ENCODE measurements around the gene HIVEP3.
"Not testable (repeated sequence)": the region's sequence is repeated elsewhere in the genome, so short reads cannot be mapped to it uniquely, and the experiment has no call there.

The HIVEP3 gene

GRCh38 chr1:41950820-41951219 lies 32.1 kb upstream of the HIVEP3 start:
- Histone ChIP-seq H3K27me3 (ENCODE audit: control insufficient read depth, insufficient read depth, low read length) (no peaks in the 10 kb centered on the region), H3K4me2 (ENCODE audit: low read length) (no peak overlapping the region), H3K4me3 (ENCODE audit: low read depth, low read length) (no peak overlapping the region), H3K79me2 (no peaks in the 10 kb centered on the region), H3K27ac (no peak overlapping the region), H2AFZ (no peak overlapping the region), H3K9me3 (ENCODE audit: control insufficient read depth, low read length) (no peaks in the 10 kb centered on the region), H3K36me3 (ENCODE audit: control insufficient read depth, insufficient read depth, low read length) (no peaks in the 10 kb centered on the region), H3K4me1 (no peaks in the 10 kb centered on the region), H3K9ac (no peak overlapping the region)
- no peak for TF ChIP-seq CTCF (IDR thresholded peaks at IDR 0.05)

- H3K27ac ChIP-seq = not testable (repeated sequence)
These were observed 27.2 kb upstream of the HIVEP3 start for GRCh38 chr1:41945946-41946345.

GRCh38 chr1:41943717-41944116 lies 25.0 kb upstream of the HIVEP3 start:
- Histone ChIP-seq H3K36me3 (ENCODE audit: control insufficient read depth, insufficient read depth, low read length) (peaks cover 2% of the 10 kb centered on the region), H3K27ac (no peak overlapping the region), H2AFZ (no peak overlapping the region), H3K4me1 (no peaks in the 10 kb centered on the region), H3K27me3 (ENCODE audit: control insufficient read depth, insufficient read depth, low read length) (no peaks in the 10 kb centered on the region), H3K79me2 (no peaks in the 10 kb centered on the region), H3K4me2 (ENCODE audit: low read length) (no peak overlapping the region), H3K9me3 (ENCODE audit: control insufficient read depth, low read length) (no peaks in the 10 kb centered on the region), H3K4me3 (ENCODE audit: low read depth, low read length) (no peak overlapping the region), H3K9ac (no peak overlapping the region)
- TF ChIP-seq CTCF (IDR thresholded peaks at IDR 0.05) = no peak

More at GRCh38 chr1:41945946-41946345, 27.2 kb upstream of the HIVEP3 start:
- H3K79me2 ChIP-seq; H3K4me2 ChIP-seq (ENCODE audit: low read length); H3K27me3 ChIP-seq (ENCODE audit: control insufficient read depth, insufficient read depth, low read length); H3K36me3 ChIP-seq (ENCODE audit: control insufficient read depth, insufficient read depth, low read length); H3K4me3 ChIP-seq (ENCODE audit: low read depth, low read length); H3K4me1 ChIP-seq; H3K9me3 ChIP-seq (ENCODE audit: control insufficient read depth, low read length); H2AFZ ChIP-seq; H3K9ac ChIP-seq: not testable (repeated sequence)

GRCh38 chr1:41942278-41942677 lies 23.6 kb upstream of the HIVEP3 start:
- no peak for TF ChIP-seq CTCF (IDR thresholded peaks at IDR 0.05)
- no peaks in the 10 kb centered on the region for H3K27me3 ChIP-seq (ENCODE audit: control insufficient read depth, insufficient read depth, low read length)
- H3K9ac ChIP-seq = no peak overlapping the region
- no peaks in the 10 kb centered on the region for H3K4me1 ChIP-seq
- peaks cover 2% of the 10 kb centered on the region for H3K36me3 ChIP-seq (ENCODE audit: control insufficient read depth, insufficient read depth, low read length)
- no peak overlapping the region for H3K27ac ChIP-seq
- no peaks in the 10 kb centered on the region for H3K79me2 ChIP-seq
- H3K4me3 ChIP-seq (ENCODE audit: low read depth, low read length) = no peak overlapping the region
- H2AFZ ChIP-seq = no peak overlapping the region
- H3K9me3 ChIP-seq (ENCODE audit: control insufficient read depth, low read length) = no peaks in the 10 kb centered on the region
- no peak overlapping the region for H3K4me2 ChIP-seq (ENCODE audit: low read length)

- TF ChIP-seq CTCF (IDR thresholded peaks at IDR 0.05) = no peak
- Histone ChIP-seq H3K27ac (no peak overlapping the region), H2AFZ (no peak overlapping the region), H3K9ac (no peak overlapping the region), H3K4me2 (ENCODE audit: low read length) (no peak overlapping the region), H3K9me3 (ENCODE audit: control insufficient read depth, low read length) (no peaks in the 10 kb centered on the region), H3K4me1 (no peaks in the 10 kb centered on the region), H3K79me2 (no peaks in the 10 kb centered on the region), H3K4me3 (ENCODE audit: low read depth, low read length) (no peak overlapping the region), H3K27me3 (ENCODE audit: control insufficient read depth, insufficient read depth, low read length) (no peaks in the 10 kb centered on the region), H3K36me3 (ENCODE audit: control insufficient read depth, insufficient read depth, low read length) (peaks cover 2% of the 10 kb centered on the region)
These were observed 22.7 kb upstream of the HIVEP3 start for GRCh38 chr1:41941381-41941780.

All from parathyroid adenoma (tissue), 2 donors.